Ishikawa (cell line): ENCODE measurements around the gene CLIP4.

Experiments used
- CEBPB ChIP-seq: IDR thresholded peaks from 2 replicates; pipeline ENCODE4 v1.6.1; 2012
- EP300 ChIP-seq: IDR thresholded peaks from 2 replicates; pipeline ENCODE4 v1.6.1; 2012; ENCODE audit warnings: borderline replicate concordance
- RAD21 ChIP-seq: IDR thresholded peaks from 2 replicates; pipeline ENCODE4 v1.6.1; 2012; ENCODE audit warnings: low read depth
- TEAD4 ChIP-seq: IDR thresholded peaks from 2 replicates; pipeline ENCODE4 v1.6.1; 2012

- no peak for TF ChIP-seq TEAD4
- TF ChIP-seq RAD21 = no peak
- TF ChIP-seq CEBPB = no peak
- TF ChIP-seq EP300 = no peak
These were observed 1.3 kb upstream of the CLIP4 start for GRCh38 chr2:29113891-29114321.
